IPS-20b (cell line): ENCODE measurements around the gene MYO18A.
A peak's percentile ranks its signal among the peaks of the same experiment; 100 is the strongest.
"Not testable (repeated sequence)": the region's sequence is repeated elsewhere in the genome, so short reads cannot be mapped to it uniquely, and the experiment has no call there.

Source experiments
- H3K27ac ChIP-seq: one replicate; pipeline ENCODE4 v1.5.1; 2013; ENCODE audit warnings: low read length
- H3K27me3 ChIP-seq: 2 replicates; pipeline ENCODE4 v1.6.1; 2013; ENCODE audit warnings: mild to moderate bottlenecking, low read length, inconsistent platforms; ENCODE audit not compliant: insufficient read depth
- H3K36me3 ChIP-seq: 2 replicates; pipeline ENCODE4 v1.6.1; 2013; ENCODE audit warnings: low read depth, mild to moderate bottlenecking, inconsistent platforms, low read length, moderate library complexity; ENCODE audit not compliant: insufficient read depth
- H3K4me1 ChIP-seq: 2 replicates; pipeline ENCODE4 v1.6.1; 2013; ENCODE audit warnings: mild to moderate bottlenecking, control low read depth, inconsistent platforms, low read length, moderate library complexity; ENCODE audit not compliant: insufficient read depth
- H3K4me3 ChIP-seq: 2 replicates; pipeline ENCODE4 v1.5.1; 2013; ENCODE audit warnings: mild to moderate bottlenecking, low read length, inconsistent platforms
- H3K9ac ChIP-seq: 2 replicates; pipeline ENCODE4 v1.6.1; 2013; ENCODE audit warnings: low read depth, mild to moderate bottlenecking, inconsistent platforms, low read length, moderate library complexity
- H3K9me3 ChIP-seq: 2 replicates; pipeline ENCODE4 v1.6.1; 2013; ENCODE audit warnings: mild to moderate bottlenecking, low read depth, low read length, inconsistent platforms; ENCODE audit not compliant: insufficient read depth

The MYO18A gene

GRCh38 chr17:29088782-29089181 lies 91.4 kb downstream of the MYO18A start:
- not testable (repeated sequence) for H3K27ac ChIP-seq, H3K9me3 ChIP-seq, H3K9ac ChIP-seq, H3K4me3 ChIP-seq, H3K27me3 ChIP-seq
- peaks cover 30% of the 10 kb centered on the region for H3K36me3 ChIP-seq
- peaks cover 17% of the 10 kb centered on the region; the same call in 1 of the 2 replicates for H3K4me1 ChIP-seq

GRCh38 chr17:29086628-29087332 lies 93.4 kb downstream of the MYO18A start:
- Histone ChIP-seq H3K36me3 (peaks cover 28% of the 10 kb centered on the region), H3K27ac (no peak overlapping the region), H3K27me3 (peaks cover 5% of the 10 kb centered on the region; the same call in 1 of the 2 replicates), H3K4me1 (peaks cover 17% of the 10 kb centered on the region; the same call in 1 of the 2 replicates), H3K9me3 (no peaks in the 10 kb centered on the region), H3K9ac (no peak overlapping the region), H3K4me3 (no peak overlapping the region)

DNA sequence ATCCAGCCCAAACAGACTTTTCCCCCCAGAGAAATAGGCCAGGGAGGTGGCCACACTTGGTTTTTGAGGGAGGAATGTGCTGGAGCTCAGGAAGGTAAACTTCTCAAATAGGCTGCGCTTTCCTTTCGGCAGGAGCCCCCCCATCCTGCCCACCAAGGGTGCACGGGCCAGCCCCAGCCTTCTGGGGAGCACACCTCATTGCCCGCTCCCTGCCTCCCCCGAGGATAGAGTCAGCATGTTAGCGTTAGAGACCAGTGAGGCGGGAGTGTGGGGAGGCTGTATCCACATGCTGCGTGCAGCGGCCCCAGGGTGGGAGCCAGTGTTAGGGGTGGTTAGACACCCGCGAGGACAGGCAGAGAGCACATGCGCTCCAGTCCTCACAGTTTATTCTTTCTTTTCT lies 95.0 kb downstream of the MYO18A start:
- peak overlapping the region; percentile 3; the same call in 1 of the 2 replicates for H3K4me3 ChIP-seq
- H3K9ac ChIP-seq = no peak overlapping the region
- H3K27ac ChIP-seq = no peak overlapping the region
- no peaks in the 10 kb centered on the region for H3K9me3 ChIP-seq
- H3K4me1 ChIP-seq = peaks cover 14% of the 10 kb centered on the region; the same call in 1 of the 2 replicates
- H3K36me3 ChIP-seq = peaks cover 33% of the 10 kb centered on the region
- peaks cover 5% of the 10 kb centered on the region; the same call in 1 of the 2 replicates for H3K27me3 ChIP-seq

DNA sequence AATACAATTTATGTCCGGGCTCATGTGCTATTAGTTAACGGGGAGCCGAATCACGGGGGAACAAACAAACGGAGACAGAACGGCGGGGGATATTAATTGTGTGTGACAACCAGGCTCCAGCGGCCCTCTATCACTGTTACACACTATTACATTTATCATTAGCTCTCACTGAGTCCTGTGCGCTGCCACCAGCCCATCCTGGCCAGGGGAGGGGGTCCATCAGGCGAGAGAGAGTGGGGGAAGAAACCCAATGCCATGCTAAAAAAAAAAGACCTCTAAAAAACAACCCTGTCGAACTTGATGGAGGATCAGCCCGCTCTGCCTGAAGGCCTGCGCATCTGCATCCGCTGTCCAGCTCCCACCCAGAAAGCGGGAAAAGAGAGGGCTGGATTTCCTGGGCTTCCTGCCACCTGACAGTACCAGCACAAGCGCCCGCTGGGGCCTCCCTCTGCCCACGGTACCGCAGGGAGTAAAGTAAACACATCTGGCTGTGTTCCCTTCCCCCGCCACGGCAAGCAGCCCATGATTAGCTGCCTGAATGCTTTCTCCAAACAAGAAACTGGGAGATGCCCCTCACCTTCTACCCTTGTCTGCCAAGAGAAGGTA lies 95.6 kb downstream of the MYO18A start:
- Histone ChIP-seq H3K27ac (no peak overlapping the region), H3K36me3 (peaks cover 27% of the 10 kb centered on the region), H3K4me3 (peak overlapping the region; percentile 3; the same call in 1 of the 2 replicates), H3K27me3 (peaks cover 5% of the 10 kb centered on the region; the same call in 1 of the 2 replicates), H3K9me3 (no peaks in the 10 kb centered on the region), H3K4me1 (peaks cover 14% of the 10 kb centered on the region; the same call in 1 of the 2 replicates), H3K9ac (no peak overlapping the region; the same call in 1 of the 2 replicates)

DNA sequence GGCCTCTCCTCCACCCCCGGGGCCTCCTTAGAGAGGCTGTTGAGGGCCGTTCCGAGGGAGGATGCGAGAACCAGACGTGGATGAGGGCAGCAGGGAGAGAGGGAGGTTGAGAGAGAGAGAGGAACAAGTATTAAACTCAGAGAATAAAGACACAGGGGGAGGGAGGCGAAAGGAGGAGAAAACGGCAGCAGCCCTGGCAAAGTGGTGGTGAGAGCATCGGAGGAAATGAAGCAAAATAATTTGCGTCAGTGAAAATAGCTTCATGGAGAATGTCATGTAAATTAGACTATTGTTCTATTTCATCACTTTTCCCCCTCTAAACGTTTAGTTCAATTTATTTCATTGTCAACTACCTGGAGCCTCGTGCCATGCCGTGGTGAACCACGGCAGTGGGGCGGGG lies 99.2 kb downstream of the MYO18A start:
- H3K27ac ChIP-seq = no peak overlapping the region
- peaks cover 5% of the 10 kb centered on the region; the same call in 1 of the 2 replicates for H3K27me3 ChIP-seq
- no peak overlapping the region for H3K4me3 ChIP-seq
- peaks cover 25% of the 10 kb centered on the region for H3K36me3 ChIP-seq
- no peaks in the 10 kb centered on the region for H3K9me3 ChIP-seq
- H3K4me1 ChIP-seq = peaks cover 28% of the 10 kb centered on the region
- H3K9ac ChIP-seq = no peak overlapping the region

DNA sequence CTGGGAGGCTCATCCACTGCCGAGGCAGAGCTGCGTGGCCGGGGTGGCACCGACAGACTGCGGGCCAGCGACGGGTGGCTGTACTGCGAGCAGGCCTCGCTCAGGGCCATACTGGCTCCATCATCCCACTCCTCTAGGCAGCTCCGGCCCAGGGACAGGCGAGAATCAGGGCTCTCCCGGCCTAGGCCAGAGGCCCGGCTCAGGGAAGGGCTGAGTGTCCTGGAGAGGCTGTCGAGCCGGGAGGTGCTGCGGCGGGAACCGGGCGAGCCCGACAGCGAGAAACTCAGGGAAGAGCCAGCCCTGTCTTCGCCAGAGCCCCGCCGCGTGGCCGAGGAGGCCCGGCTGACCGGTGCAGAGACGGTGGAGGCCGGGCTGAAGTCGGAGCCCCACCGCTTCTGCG lies 99.9 kb downstream of the MYO18A start:
- Histone ChIP-seq H3K9ac (no peak overlapping the region), H3K36me3 (peaks cover 23% of the 10 kb centered on the region), H3K27me3 (no peaks in the 10 kb centered on the region), H3K27ac (no peak overlapping the region), H3K9me3 (no peaks in the 10 kb centered on the region), H3K4me3 (no peak overlapping the region), H3K4me1 (peaks cover 25% of the 10 kb centered on the region)

GRCh38 chr17:29079887-29080286 lies 100.3 kb downstream of the MYO18A start:
- Histone ChIP-seq H3K27me3 (no peaks in the 10 kb centered on the region), H3K4me3 (no peak overlapping the region), H3K27ac (no peak overlapping the region), H3K9ac (no peak overlapping the region), H3K9me3 (no peaks in the 10 kb centered on the region), H3K4me1 (peaks cover 21% of the 10 kb centered on the region), H3K36me3 (peaks cover 23% of the 10 kb centered on the region)

DNA sequence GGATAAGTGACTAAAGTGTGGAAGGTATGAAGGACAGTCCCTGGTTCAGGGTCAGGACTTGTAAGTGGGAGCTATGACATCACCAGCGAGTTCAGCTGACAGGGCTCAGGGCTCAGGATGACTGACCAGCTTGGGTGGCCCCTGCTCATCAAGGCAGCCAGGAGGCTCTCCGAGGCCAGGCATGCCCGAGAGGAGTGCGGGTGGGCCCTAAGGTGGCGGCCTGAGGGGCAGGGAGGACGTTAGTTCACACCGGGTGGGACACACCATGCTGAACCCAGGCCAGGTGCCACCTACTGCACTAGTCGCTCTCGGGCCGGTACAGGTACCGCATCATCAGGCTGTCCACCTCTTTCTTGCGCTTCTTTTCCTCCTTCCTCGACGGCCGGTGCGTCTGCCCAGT lies 100.8 kb downstream of the MYO18A start:
- Histone ChIP-seq H3K36me3 (peaks cover 23% of the 10 kb centered on the region), H3K9me3 (no peaks in the 10 kb centered on the region), H3K9ac (no peak overlapping the region), H3K27ac (no peak overlapping the region), H3K4me1 (peaks cover 17% of the 10 kb centered on the region), H3K4me3 (no peak overlapping the region), H3K27me3 (no peaks in the 10 kb centered on the region)

- H3K9ac ChIP-seq = no peak overlapping the region
- H3K27ac ChIP-seq = no peak overlapping the region
- no peaks in the 10 kb centered on the region for H3K27me3 ChIP-seq
- H3K9me3 ChIP-seq = no peaks in the 10 kb centered on the region
- peaks cover 23% of the 10 kb centered on the region for H3K36me3 ChIP-seq
- H3K4me3 ChIP-seq = no peak overlapping the region
- peaks cover 15% of the 10 kb centered on the region for H3K4me1 ChIP-seq
Measured at GRCh38 chr17:29078183-29079045, 101.8 kb downstream of the MYO18A start.

DNA sequence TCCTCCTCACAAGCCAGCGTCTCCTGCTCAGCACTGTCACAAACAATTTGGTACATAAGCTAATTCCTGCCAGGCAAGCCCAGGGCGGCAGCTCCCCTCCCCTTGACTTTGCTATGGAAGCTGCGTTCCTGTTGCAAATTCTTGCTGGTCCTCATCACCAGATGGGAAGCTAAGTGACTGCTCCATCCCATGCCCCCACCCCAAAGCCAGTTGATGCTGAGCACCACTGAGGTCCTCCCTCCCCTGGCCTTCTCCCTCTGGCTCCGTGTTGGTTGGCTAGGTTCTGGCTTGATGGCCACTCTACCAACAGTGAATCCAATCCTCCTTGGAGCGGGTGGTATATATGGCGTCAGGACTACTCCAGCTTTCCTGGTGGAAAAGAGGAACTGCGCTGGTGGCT lies 102.9 kb downstream of the MYO18A start:
- Histone ChIP-seq H3K27me3 (no peaks in the 10 kb centered on the region), H3K9ac (peak overlapping the region; percentile 37; the same call in 1 of the 2 replicates), H3K36me3 (peaks cover 20% of the 10 kb centered on the region), H3K4me1 (peaks cover 21% of the 10 kb centered on the region), H3K4me3 (no peak overlapping the region), H3K9me3 (no peaks in the 10 kb centered on the region), H3K27ac (no peak overlapping the region)

DNA sequence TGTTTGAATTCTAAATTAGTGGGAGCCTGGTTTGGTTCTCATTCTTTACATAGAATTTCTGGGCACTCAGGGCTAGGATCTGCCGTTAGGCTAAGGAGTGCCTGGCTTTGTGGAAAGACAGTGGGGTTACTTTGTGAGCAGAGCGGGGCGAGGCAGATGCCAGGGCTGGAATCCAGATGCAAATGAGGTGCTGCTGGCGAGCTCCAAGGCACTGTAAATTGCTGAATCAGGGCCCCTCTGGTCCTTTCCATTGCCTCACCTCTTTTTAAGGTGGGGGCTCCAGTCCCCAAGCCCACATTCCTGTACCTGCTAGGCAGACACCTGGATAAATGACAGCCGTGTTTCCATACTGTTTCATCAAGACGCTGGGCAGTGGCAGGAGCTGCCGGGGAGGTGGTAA lies 103.5 kb downstream of the MYO18A start:
- no peaks in the 10 kb centered on the region for H3K27me3 ChIP-seq
- no peak overlapping the region for H3K4me3 ChIP-seq
- H3K9me3 ChIP-seq = no peaks in the 10 kb centered on the region
- H3K9ac ChIP-seq = peak overlapping the region; percentile 37; the same call in 1 of the 2 replicates
- peaks cover 16% of the 10 kb centered on the region; the same call in 1 of the 2 replicates for H3K36me3 ChIP-seq
- H3K4me1 ChIP-seq = peaks cover 21% of the 10 kb centered on the region
- H3K27ac ChIP-seq = no peak overlapping the region
